ENCODE data around the gene TYRP1.

TYRP1 gene

GRCh38 chr9:12732971-12733370 lies 39.8 kb downstream of the TYRP1 start:
- no peak for DNase-seq (ENCODE audit: low spot score)

- DNase-seq (ENCODE audit: low spot score): no peak
Measured at GRCh38 chr9:12735665-12736064, 42.5 kb downstream of the TYRP1 start.

DNA sequence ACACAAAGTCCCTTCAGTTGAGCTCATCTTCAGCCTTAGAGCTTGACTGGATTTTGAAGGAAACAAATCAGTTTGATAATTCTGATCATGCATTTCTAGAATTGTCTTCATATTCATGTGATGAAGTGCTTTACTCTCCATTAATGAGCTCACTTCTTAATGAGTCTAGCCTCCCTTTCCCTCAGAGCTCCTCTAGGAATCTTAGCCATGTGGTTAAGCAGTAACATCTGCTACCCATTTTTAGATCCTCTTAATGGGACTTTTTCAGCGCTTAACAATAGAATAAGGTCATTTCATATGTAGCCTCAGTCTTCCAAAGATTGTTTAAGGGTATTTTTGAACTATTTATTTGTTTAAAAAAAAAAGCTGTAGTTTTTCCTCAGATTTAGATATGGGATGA lies 44.7 kb downstream of the TYRP1 start:
- DNase-seq (ENCODE audit: low spot score): no peak

- no peak for DNase-seq (ENCODE audit: low spot score)
Measured at GRCh38 chr9:12739014-12739652, 45.9 kb downstream of the TYRP1 start.

- DNase-seq (ENCODE audit: low spot score): no peak
Measured at GRCh38 chr9:12740845-12741244, 47.7 kb downstream of the TYRP1 start.

DNA sequence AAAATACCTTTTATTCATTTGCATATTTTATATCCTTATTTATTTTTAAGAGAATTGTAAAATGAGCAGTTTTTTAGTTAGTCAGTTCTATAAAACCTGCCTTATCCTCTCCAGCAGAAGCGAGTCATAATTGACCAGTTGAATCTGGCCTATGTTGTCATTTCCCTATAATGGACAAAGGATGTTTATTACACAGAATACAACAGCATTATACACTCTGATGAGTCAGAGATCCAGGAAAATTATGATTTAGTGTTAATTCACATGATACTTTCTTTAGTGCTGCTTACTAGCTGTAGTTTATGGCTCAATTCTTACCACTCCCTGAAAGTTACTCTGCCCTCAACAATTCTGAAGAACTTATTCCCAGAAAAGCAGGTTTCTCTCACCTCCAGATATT lies 54.8 kb downstream of the TYRP1 start:
- DNase-seq (ENCODE audit: low spot score): no peak

DNA sequence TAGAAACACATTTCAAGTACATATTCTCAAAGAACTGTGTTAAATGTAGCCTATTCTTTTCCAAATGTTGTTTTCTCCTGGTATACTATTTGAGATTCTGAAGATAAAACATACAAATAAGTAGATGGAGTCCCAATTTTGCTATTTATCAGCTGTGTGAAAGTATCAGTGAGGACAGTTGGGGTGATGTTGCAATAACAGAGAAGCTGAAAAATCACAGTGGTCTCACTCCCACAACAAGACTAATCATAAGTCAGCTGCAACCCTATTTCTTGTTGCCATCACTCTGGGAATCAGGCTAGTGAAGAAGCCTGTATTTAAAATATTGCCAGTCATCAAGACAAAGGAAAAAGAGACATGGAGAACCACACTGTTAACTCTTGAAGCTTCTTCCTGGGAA lies 55.8 kb downstream of the TYRP1 start:
- no peak for DNase-seq (ENCODE audit: low spot score)

- DNase-seq (ENCODE audit: low spot score): no peak
Measured at GRCh38 chr9:12753931-12754330, 60.7 kb downstream of the TYRP1 start.

GRCh38 chr9:12759761-12760160 lies 66.6 kb downstream of the TYRP1 start:
- no peak for DNase-seq (ENCODE audit: low spot score)
